Loucy (cell line): Measurements from ENCODE around the gene OR11A1.

Experiments used
- H2AFZ ChIP-seq: fragments of 200-600 bp; sonication (generic); 2 replicates; pipeline ENCODE4 v1.6.0; 2016; ENCODE audit warnings: antibody characterized with exemption, mild to moderate bottlenecking, low read length, moderate library complexity
- H3F3A ChIP-seq: fragments of 200-600 bp; 2 replicates; pipeline ENCODE4 v1.6.0; 2016; ENCODE audit warnings: antibody characterized with exemption, low read depth, mild to moderate bottlenecking
- H3K27me3 ChIP-seq: fragments of 200-600 bp; sonication (generic); 2 replicates; pipeline ENCODE4 v1.6.1; 2014; ENCODE audit warnings: low read length, mild to moderate bottlenecking; ENCODE audit not compliant: insufficient read depth, poor library complexity, severe bottlenecking
- H3K36me3 ChIP-seq: fragments of 200-600 bp; sonication (generic); 2 replicates; pipeline ENCODE4 v1.6.1; 2016; ENCODE audit warnings: low read length; ENCODE audit not compliant: insufficient read depth
- H3K4me1 ChIP-seq: fragments of 200-600 bp; sonication (generic); 2 replicates; pipeline ENCODE4 v1.5.1; 2014; ENCODE audit warnings: low read length, mild to moderate bottlenecking; ENCODE audit not compliant: insufficient read depth, poor library complexity, severe bottlenecking
- H3K4me2 ChIP-seq: fragments of 200-600 bp; sonication (generic); 2 replicates; pipeline ENCODE4 v1.6.0; 2014; ENCODE audit warnings: antibody characterized with exemption, low read length, low read depth, mild to moderate bottlenecking; ENCODE audit not compliant: poor library complexity, severe bottlenecking
- H3K4me3 ChIP-seq: fragments of 200-600 bp; sonication (generic); 2 replicates; pipeline ENCODE4 v1.5.1; 2014; ENCODE audit warnings: low read length, mild to moderate bottlenecking, mixed read lengths; ENCODE audit not compliant: poor library complexity, severe bottlenecking
- H3K79me2 ChIP-seq: fragments of 200-600 bp; sonication (generic); 2 replicates; pipeline ENCODE4 v1.6.1; 2014; ENCODE audit warnings: low read length; ENCODE audit not compliant: insufficient read depth
- H3K9ac ChIP-seq: fragments of 200-600 bp; sonication (generic); 2 replicates; pipeline ENCODE4 v1.6.0; 2014; ENCODE audit warnings: mild to moderate bottlenecking, low read depth, low read length, moderate library complexity; ENCODE audit not compliant: poor library complexity, severe bottlenecking
- H3K9me2 ChIP-seq: fragments of 200-600 bp; sonication (generic); replicated peaks from 2 replicates; pipeline ENCODE4 v1.6.1; 2016; ENCODE audit warnings: low read depth, low read length, mixed read lengths
- H3K9me3 ChIP-seq: fragments of 200-600 bp; sonication (generic); 2 replicates; pipeline ENCODE4 v1.6.1; 2014; ENCODE audit warnings: mild to moderate bottlenecking, antibody characterized with exemption, low read length, low read depth; ENCODE audit not compliant: insufficient read depth
- H4K20me1 ChIP-seq: fragments of 200-600 bp; sonication (generic); 2 replicates; pipeline ENCODE4 v1.6.0; 2014; ENCODE audit warnings: antibody characterized with exemption, low read length, mild to moderate bottlenecking; ENCODE audit not compliant: insufficient read depth, poor library complexity, severe bottlenecking
- EZH2phosphoT487 ChIP-seq: fragments of 200-600 bp; IDR thresholded peaks from 2 replicates; pipeline ENCODE4 v1.6.1; 2018; ENCODE audit warnings: antibody characterized with exemption, mild to moderate bottlenecking, moderate library complexity, borderline replicate concordance
- TF ChIP-seq, protein P1 (sequence below): fragments of 200-600 bp; sonication (generic); conservative IDR thresholded peaks from 2 replicates; pipeline ENCODE4 v1.5.1; 2014; ENCODE audit warnings: mild to moderate bottlenecking, antibody characterized with exemption, low read length

The OR11A1 gene

DNA sequence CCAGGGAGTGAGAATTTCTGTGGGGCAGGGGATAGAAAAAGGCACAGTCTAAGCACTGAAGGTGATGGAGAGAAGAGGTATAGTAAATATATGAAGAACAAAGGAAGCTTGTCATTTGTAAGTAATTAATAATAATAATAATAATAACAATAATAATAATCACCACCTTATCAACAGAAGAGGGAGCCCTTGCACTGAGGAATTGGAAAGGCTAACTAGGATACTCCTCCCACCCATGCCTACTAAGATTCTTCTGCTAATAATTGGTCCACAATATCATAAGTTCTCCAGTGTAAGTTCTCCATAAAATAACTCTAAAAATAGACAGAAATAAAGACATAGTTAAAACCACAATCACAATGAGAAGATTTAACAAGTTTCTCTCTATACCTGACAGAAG, 80.9 kb downstream of the OR11A1 start:
- Histone ChIP-seq H3K4me3 (no peak overlapping the region), H3K9ac (no peak overlapping the region), H3K79me2 (no peaks in the 10 kb centered on the region), H2AFZ (no peak overlapping the region), H3K4me2 (no peak overlapping the region), H3K36me3 (no peaks in the 10 kb centered on the region), H3K4me1 (no peaks in the 10 kb centered on the region), H4K20me1 (no peaks in the 10 kb centered on the region), H3F3A (no peaks in the 10 kb centered on the region), H3K9me3 (no peaks in the 10 kb centered on the region), H3K9me2 (no peaks in the 10 kb centered on the region), H3K27me3 (no peaks in the 10 kb centered on the region)
- TF ChIP-seq, protein P1, sequence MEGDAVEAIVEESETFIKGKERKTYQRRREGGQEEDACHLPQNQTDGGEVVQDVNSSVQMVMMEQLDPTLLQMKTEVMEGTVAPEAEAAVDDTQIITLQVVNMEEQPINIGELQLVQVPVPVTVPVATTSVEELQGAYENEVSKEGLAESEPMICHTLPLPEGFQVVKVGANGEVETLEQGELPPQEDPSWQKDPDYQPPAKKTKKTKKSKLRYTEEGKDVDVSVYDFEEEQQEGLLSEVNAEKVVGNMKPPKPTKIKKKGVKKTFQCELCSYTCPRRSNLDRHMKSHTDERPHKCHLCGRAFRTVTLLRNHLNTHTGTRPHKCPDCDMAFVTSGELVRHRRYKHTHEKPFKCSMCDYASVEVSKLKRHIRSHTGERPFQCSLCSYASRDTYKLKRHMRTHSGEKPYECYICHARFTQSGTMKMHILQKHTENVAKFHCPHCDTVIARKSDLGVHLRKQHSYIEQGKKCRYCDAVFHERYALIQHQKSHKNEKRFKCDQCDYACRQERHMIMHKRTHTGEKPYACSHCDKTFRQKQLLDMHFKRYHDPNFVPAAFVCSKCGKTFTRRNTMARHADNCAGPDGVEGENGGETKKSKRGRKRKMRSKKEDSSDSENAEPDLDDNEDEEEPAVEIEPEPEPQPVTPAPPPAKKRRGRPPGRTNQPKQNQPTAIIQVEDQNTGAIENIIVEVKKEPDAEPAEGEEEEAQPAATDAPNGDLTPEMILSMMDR, result 0 out of 2 replicates have a peak, but pooled peaks have one; percentile 39
- TF ChIP-seq EZH2phosphoT487, result no peak
